ENCODE data around the gene SALL3.

DNA sequence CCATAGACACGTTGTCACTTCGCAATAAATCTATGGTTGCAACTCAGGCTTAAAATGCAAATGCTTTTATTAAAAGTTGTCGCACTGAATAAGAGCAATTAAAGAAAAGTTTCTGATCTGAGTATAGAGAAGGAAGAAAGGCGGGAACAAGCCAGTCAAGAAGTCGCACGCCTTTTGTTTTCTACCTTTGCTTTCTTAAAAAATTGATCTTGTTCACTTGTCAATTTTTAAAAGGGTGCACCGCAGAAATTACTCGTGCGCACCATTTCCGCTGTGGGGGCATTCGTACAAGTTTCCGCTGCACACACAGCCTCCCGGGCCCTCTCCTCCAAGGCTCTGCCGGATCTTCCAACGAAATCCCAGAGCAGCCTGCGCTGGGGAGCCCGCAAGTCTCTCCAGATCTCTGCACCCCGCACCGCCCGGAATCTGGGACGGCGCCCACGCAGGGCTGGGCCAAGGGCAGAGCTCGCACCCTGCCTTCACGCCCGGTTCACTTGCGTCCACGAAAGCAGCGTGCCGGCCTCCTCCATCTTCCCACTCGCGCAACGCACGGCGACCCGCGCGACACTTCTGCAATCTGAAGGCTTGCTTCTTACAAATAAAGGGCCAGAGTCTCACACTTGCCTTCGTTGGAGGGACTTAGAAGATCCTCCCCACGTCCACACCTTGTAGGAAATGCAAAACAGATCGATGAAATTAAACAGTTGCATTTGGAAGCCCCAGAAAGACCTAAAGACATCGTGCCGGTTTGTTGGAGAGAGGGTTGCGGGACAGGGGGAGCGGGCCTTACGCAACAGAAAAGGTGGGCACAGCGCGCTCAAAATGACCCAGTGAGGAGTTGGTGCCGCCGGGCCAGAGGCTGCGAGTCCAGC, 2.6 kb upstream of the SALL3 start:
- TF ChIP-seq ZNF544 (tag by site-specific recombination; IDR thresholded peaks at IDR 0.05) (no peak), ZNF366 (tag by site-specific recombination; conservative IDR thresholded peaks at IDR 0.05) (no peak), ZNF585B (tag by site-specific recombination; IDR thresholded peaks at IDR 0.05) (no peak)
- TF ChIP-seq, protein P1, sequence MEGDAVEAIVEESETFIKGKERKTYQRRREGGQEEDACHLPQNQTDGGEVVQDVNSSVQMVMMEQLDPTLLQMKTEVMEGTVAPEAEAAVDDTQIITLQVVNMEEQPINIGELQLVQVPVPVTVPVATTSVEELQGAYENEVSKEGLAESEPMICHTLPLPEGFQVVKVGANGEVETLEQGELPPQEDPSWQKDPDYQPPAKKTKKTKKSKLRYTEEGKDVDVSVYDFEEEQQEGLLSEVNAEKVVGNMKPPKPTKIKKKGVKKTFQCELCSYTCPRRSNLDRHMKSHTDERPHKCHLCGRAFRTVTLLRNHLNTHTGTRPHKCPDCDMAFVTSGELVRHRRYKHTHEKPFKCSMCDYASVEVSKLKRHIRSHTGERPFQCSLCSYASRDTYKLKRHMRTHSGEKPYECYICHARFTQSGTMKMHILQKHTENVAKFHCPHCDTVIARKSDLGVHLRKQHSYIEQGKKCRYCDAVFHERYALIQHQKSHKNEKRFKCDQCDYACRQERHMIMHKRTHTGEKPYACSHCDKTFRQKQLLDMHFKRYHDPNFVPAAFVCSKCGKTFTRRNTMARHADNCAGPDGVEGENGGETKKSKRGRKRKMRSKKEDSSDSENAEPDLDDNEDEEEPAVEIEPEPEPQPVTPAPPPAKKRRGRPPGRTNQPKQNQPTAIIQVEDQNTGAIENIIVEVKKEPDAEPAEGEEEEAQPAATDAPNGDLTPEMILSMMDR (tag by site-specific recombination; IDR thresholded peaks at IDR 0.05): no peak
